Activated CD4-positive, alpha-beta T cell treated with anti-CD3 and anti-CD28 coated beads, Interleukin-2, amount 50 U/mL, for 24 hours (primary cell): ENCODE results near the gene CDC42BPG.
A peak's percentile ranks its signal among the peaks of the same experiment; 100 is the strongest.
"Not testable (repeated sequence)": the region's sequence is repeated elsewhere in the genome, so short reads cannot be mapped to it uniquely, and the experiment has no call there.

Experiments
- DNase-seq, 2 donors: peaks; one replicate each; pipeline ENCODE4 v3.0.0-alpha.2; 2020; ENCODE audit warnings: low read depth in 1 of 2, low spot score in 1 of 2

The CDC42BPG gene

DNA sequence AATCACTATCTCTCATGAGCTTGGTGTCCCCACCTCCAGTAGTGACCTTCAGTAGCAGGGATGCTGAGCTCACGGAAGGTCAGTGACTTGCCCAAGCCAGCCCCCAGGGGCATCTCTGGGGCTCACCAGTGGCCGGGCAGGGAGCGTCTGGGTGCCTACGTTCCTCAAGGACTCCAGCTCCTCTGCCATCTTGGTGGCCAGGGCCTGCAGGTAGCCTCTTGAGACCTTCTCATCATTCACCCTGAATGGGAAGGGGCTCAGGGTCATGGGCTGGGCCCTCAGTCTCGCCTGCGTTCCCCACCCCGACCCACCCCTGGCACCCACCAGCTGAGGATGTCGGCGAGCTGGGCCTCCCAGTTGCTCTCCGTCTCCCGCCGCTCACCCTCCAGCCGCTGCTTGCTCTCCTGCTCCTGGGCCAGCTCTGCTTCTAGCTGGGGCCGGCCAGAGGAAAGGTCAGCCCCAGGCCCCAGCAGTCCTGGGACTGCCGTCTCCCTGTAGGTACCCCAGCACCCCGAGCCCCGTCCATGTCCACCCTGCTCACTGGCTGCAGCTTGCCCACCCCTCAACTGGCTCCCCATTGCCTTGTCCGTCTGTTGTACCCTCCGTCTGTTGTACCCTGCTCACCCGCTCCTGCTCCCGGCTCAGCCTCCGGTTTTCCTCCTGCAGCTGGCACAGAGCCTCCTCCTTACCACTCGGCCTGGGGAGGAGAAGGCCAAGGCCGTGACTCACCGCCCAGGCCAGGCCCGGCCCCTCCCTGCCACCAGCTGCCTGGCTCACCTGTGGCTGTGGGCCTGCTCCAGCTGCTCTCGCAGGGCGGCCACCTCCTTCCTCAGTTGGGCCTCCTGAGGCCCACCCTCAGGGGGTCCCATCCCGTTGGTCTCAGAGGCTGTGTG lies 9.5 kb downstream of the CDC42BPG start:
- no peak for DNase-seq

DNA sequence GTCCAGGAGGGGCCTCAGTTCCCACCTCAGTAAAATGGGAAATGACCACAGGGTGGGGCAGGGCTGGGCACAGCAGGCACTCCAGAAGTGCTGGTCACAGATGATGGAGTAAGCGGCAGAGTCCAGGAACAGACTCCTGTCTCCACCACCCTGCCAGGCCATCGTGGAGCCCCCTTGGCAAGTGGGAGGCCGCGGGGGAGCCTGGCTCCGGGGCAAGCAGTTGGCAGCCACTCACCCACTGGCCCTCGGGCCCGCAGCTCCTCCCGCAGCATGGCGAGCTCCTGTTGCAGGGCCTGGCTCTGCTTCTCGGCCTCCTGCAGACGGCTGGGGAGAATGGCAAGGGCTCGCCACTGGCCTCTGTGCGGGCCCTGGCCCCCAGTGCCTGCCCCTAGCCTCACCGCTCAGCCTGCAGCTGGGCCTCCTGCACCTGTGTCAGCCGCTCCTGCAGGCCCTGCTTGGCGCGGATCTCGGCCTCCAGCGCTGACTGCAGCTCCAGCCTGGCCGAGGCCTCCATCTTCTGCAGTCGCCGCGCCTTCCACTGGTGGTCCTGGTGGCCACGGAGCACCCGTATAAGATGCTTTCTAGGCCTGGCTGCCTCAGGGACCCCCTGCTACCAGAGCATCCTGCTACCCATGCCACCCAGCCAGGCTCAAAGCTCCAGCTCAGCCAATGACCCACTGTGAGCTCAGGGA lies 10.3 kb downstream of the CDC42BPG start:
- DNase-seq = no peak

DNA sequence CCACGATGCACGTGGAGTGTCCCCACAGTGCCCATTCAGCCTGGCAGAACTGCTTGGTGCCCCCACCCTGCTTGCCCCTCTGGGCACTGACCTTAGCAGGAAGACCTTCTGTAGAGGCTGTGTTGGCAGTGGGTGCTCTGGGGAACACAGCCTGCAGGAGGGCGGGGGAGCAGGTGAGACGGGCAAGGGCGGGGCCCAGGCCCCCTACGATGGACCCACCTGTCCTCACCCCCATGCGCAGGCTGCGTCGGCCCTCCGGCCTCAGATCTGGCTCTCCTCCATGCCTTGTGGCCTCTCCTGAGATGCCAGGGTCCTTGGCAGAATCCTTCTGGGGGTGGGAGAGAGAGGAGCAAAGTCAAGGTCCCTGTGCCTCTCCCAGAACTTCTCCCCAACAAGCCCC lies 10.9 kb downstream of the CDC42BPG start:
- DNase-seq = no peak

DNA sequence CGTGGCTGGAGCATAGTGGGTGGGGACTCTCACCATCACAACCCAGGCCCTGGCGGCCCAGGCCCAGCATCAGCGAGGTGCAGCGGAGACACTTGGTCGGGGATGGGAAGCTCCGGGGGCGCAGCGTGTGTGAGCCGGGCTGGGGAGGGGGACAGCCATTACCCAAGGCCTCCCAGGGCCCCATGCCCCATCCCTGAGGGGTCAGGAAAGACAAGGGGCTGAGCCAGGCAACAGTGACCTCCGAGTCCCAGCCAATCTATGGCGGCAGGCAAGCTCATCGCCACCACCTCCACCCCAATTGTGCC lies 11.3 kb downstream of the CDC42BPG start:
- no peak for DNase-seq

DNA sequence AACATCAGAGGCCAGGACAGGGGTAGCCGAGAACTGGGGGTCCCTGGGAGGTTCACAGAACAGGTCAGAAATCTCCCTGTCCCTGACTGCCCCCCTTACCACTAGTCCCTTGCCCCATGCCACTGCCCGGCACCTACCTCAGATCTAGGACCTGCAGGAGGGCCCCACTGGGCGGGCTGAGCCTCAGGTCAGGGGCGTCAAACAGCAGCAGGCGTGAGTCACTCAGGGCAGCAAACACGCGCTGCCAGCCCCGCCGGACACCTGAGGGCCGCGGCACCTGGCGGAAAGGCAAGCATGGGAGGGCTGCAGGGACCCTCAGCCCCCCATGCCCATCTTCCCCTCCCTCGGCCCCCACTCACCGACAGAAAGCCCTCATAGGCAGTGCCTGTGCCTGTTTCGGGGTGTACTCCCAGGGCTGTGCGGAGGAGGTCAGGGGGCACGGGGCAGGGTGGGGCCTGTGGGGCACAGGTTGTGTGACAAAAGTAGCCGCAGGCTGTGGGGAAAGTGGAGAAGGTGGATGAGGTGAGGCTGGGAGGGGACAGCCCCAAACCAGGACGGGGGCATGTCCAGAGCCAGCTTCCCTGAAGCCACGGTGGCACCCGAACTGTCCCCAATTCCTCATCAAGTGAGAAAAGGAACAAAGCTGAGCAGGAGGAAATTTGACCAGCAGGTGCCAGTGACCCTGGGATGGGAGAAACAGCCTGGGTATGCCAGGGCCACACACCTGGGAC lies 11.8 kb downstream of the CDC42BPG start:
- DNase-seq = no peak

DNA sequence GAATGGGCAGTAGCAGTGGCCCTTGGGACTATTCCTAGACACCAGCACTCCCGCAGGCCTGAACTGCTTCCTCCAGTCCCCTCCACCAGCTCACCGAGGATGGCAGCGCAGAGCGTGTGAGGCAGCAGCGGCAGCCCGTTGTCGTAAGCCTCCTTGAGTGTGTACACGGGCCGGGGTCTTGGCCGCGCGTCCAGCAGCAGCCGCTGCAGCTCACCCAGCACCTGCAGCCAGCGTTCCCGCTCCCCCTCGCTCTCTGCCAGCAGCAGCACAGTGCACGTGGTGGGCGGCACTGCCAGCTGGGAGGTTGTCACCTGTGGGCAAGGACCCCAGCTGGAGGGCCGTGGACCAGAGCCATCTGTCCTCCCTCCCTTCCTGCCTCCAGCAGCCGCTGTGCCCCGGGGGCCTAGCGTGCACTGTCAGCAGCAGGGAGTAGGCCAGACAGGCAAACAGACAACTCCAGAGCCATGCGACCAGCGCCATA lies 13.0 kb downstream of the CDC42BPG start:
- no peak for DNase-seq

DNA sequence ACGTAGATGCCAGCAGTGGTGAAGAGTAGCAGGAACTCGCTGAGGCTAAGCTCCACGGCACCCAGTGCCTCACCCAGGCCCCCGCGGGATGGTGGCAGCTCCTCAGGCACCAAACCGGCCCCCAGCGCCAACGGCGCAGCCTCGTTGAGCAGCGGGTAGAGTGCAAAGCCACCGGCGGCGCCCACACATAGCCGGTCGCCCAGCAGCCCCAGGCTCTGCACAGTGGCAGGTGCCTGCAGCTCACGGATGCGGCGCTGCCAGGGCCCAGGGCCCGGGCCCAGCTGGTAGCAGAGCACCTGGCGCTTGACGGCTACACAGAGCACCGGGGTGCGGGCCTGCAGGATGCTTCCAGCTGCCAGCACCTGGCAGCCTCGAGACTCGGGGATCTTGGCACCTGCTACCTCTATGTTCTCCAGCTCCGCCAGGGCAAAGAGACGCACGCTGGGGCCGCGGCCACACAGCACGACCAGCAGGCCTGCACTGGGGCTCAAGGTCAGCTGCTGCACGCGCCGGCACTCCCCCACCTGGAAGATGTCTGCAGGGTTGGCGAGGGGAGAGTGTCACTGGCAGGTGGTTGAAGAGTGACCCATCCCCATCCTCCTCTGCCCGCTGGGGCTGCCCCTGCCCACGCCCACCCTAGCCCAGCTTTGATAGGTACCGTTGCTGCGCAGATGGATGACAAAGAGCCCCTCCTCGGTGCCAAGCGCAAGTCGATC lies 14.8 kb downstream of the CDC42BPG start:
- DNase-seq = no peak

DNA sequence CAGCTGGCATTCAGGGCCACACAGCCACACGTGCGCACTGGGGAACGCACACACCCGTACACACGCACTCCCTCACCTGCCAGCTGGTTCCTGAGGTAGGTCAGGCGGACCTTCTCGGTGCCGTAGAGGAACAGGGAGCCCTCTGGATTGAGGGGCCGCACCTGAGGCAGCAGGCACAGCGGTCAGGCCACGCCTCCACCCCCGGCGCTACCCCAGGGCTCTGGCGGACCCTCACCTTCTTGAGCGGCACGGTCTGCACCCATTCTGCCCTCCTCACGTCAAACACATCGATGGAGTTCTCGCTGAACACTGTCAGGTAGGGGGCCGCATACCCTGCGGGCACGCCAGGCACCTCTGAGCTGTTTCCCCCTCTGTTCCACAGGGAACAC lies 17.0 kb downstream of the CDC42BPG start:
- DNase-seq = no peak

DNA sequence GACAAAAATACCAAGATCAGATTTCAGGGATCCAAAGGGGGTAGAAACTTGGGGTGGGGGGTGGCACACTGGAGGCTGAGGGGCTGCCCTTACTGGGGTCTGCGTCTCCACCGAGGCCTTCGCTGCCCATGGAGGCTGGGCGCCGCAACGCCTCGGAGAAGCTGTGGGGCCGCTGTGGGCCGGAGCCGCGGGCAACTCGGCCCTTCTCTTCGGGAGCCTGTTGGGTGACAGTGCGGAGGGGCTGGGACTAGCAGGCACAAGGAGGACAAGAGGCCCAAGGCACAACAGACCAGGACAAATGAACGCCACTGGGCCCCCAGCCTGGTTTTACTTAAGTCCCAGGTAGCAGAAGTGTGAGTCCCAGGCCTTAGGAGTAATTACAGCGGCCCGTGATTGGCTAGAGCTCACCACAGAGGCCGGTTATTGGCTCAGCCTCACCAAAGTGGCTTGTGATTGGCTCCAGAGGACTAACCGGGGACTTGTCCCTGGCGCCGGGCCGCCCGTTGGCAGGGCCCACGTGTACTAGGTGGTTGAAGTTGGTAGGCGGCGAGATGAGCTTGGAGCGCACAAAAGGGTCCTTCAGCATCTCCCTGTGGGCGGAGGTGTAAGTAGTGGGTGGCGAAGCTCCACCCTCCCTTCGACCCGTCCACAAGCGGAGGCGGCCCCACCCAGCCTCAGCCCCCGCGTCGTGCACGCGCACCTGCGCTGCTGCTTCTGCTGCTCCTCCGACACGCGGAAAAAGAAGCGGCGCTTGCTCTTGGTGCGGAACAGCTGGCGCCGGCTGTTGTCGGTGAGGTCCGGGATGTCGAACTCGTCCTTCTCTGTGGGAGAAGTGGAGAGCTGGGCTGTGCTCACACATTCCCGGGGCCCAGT lies 17.6 kb downstream of the CDC42BPG start:
- no peak for DNase-seq

DNA sequence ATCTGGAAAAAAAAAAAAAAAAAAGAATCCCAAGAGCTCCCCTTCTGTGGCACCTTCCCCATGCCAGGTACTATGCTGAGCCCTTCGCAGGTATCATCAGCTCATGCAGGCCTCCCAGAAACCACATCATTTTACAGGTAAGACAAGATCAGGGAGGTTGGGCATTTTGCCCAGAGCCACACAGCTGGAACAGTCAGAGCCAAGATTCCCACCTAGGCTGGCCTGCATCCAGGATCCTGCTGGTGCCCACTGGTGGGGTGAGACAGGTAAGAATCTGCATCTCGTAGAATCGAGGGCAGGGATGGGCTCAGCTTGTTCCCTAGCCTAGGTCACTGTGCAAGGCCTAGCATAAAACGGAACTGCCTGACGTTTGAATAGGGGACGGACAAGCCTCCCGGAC lies 18.4 kb downstream of the CDC42BPG start:
- no peak for DNase-seq

DNA sequence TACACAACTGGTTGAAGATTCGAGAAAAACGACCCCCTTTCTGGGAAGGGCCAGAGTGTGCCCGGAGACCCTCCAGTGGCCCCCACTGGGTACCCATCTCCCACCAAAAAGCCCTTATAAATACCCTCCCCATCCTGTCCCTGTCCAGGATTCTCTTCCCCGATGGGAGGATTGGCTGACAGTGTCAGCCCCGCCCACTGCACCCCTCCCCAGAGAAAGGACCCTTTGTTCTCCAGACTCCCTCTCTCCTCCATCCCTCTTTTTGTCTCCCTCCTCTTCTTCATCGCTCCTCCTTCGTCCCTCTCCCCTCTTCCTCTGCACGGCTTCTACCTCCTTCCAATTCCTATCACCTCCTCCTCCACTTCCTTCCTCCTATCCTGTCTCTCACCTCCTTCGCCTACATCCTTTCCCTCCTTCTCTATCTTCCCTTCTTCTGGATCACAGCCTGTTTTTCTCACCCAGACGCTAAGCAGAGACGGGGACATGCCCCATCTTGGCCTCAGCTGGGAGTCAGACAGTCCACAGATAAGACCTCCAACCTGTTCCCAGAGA lies 20.8 kb downstream of the CDC42BPG start:
- DNase-seq = no peak

DNA sequence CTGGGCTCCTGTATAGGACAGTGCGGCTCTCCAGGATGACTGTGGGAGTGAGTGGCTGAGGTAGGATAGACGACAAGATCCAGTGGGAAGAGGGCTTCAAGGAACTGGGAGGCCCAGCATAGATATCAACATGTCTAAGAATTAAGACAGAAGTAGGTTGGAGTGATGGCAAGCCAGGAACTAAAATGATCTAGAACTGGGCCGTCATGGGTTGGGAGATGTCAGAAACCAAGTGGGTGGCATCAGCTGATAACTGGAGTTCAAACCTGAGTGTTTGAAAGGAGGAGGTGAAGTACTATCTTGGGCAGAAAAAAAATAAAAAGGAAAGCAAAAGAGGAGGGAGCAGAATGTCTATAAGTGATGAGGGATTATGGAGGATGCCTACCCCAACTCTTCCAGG lies 27.0 kb downstream of the CDC42BPG start:
- DNase-seq = no peak

DNA sequence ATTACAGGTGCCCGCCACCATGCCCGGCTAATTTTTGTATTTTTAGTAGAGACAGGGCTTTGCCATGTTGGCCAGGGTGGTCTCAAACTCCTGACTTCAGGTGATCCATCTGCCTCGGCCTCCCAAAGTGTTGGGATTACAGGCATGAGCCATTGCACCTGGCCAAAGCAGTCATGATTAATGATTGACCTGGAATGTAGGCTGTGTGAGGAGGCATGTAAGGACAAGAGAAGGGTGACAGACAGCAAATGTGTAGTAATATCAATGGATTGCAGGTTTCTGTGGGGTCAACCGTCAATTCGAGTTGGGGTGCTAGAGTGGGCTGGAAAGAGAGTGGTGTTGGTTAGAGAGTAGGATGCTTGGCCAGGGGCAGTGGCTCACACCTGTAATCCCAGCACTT lies 29.0 kb downstream of the CDC42BPG start:
- DNase-seq = not testable (repeated sequence)

DNA sequence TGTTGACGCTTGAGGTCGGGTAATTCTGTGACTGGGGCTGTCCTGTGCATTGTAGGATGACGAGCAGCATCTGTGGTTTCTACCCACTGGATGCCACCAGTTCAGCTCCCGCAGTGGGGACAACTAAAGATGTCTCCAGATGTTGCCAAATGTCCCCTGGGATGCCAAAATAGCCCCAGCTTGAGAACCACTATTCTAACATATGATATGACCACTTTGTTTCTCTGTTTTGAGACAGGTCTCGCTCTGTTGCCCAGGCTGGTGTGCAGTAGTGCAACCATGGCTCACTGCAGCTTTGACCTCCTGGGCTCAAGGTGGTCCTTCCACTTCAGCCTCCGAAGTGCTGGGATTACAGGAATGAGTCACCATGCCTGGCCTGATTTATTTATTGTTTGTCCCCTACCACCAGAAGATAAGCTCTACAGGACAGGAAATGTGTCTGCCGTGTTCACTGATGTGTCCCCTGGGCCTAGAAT lies 29.7 kb downstream of the CDC42BPG start:
- DNase-seq = no peak

DNA sequence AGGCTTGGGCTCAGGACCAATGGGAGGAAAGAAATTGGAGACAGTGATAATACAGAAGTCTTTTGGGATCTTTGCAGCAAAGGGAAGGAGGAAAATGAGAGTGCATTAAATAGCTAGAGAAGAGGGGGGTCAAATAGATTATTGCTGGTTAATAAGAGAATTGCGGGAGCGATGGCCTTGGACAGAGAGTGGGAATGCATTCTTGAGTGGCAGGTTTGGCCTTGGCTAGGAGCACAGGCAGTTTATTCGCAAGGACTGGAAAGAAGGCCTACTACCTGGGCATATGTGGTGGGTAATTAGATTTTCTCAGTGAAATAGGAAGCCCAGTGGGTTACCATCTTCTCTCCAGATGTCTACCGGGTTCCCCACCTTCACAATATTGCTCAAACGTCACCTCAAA lies 30.6 kb downstream of the CDC42BPG start:
- DNase-seq = no peak

DNA sequence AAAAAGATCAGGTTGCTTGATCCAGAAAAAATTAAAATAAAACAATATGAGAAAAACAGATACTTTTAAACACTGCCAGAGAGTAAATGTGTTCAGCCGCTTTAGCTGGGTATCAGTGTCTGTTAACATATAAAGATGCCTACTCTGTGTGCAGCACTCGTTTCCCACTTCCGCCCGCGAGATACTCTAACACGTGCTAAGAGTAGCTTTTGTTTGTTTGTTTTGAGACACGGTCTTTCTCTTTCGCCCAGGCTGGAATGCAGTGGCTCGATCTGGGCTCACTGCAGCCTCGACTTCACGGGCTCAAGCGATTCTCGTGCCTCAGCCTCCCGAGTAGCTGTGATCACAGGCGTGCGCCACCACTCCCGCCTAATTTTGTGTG lies 33.6 kb downstream of the CDC42BPG start:
- DNase-seq = no peak

DNA sequence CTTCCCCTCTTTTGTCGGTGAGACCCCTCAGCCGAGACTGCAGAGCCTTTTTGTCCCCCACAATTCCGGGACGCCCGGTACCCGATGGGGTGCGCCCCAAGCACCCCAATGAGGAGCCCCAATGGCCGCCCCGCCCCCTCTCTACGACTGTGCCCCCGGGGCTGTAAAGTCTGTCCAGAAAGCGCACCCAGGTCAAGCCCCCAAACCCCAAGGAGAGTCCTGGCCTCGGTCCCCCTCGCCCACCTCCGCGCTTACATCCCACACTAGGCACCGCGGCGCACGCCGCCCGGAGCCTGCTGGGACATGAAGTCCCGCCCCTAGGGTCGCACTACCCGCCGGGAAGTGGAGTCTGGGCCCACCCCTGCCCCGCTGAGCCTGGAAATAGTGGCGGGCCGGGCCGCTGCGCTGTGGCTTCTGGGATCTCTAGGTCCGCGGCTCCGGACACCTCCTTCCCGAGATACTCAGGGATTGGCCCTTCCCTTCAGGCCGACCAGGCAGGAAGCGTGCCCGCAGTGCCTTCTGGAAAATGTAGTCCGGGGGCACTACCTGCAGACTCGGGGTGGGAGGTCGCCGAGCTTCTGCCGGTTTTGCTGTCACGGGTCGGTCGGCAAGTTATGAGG lies 34.1 kb downstream of the CDC42BPG start, which contains the start of gene MEN1:
MEN1 (minus strand) TSS at position 281 of the 620 bp plus-strand sequence. CDS start 442 bp downstream, outside the sequence.
- peak; percentile 69 to 82 for DNase-seq

DNA sequence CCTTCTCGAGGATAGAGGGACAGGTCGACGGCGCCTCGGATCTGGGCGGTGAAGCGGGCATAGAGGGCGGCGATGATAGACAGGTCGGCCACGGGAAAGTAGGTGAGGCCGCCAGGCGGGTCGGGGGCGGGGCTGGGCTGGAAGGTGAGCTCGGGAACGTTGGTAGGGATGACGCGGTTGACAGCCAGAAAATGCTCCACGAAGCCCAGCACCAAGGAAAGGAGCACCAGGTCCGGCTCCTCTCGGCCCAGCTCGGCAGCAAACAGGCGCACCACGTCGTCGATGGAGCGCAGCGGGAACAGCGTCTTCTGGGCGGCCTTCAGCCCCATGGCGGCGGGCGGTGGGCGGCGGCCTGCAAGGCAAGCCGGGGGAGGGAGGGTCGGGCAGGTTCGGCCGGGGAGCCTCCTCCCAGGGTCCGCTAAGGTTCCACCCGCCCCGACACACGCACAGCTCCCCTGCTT lies 34.6 kb downstream of the CDC42BPG start:
- no peak for DNase-seq

DNA sequence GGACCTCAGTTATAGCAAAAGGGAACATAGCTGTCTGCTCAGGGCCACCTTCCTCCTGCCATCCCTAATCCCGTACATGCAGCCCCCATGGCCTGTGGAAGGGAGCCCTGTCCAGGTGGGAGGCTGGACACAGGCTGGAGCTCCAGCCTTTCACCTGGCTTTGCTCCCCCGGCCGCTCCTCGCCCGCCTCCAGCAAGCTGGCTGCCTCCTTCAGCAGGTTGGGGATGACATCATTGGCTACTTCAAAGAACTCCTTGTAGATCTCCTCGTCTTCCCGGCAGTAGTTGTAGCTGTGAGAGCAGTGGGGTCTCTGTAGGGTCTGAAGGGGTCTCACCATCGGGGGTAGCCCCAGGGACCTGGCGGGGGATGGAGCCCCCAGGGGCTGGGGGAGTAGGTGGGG lies 39.0 kb downstream of the CDC42BPG start:
- no peak for DNase-seq
